ENCODE measurements around the gene EOLA2.
"Not testable (repeated sequence)": the region's sequence is repeated elsewhere in the genome, so short reads cannot be mapped to it uniquely, and the experiment has no call there.

EOLA2 gene

DNA sequence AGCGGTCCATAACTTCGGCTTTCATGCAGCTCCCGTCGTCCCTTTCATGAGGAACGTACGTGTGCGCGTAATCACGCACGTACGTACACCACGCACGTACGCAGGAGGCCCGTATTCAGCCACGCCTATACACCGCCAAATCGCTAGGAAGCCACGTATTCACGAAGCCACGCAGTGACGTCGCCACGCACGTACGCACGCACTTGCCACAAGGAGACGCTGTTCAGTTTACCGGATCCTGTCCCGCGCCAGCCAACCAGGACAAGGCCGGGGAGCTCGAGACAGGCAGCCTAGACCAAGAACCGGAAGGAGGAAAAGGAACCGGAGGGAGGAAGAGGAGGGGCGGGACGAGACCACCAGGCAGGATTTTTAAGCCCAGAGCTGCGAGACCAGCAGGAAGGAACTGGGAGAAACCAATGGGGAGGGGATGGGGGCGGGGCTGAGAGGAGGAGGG, at the start of gene EOLA2:
Gene EOLA2, minus strand, starts transcription at position 65 of the 454 bp plus-strand sequence. CDS start 4,617 bp downstream, outside the sequence.
- peak; percentile 77 to 83 for DNase-seq (ENCODE audit: low read depth in 2 of 2)

DNA sequence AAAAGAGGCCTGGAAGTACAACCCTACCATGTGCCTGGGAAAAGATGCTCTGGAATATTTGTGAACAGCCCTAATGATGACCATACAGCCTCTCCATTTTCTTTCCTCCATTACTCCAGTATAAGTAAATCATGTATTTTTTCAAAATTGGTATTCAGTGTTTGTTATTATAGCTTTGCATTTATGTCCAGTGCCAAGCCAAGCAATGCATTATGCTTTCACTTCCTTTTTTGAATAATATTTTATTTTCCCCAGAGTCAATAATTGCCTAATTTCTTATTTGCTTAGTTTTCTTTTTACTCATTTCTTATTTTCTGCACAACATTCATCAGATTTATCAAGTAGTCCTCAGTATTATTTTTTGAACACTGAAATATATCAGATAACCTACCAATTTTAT, 49.3 kb upstream of the EOLA2 start:
- DNase-seq (ENCODE audit: low read depth in 2 of 2), result no peak

DNA sequence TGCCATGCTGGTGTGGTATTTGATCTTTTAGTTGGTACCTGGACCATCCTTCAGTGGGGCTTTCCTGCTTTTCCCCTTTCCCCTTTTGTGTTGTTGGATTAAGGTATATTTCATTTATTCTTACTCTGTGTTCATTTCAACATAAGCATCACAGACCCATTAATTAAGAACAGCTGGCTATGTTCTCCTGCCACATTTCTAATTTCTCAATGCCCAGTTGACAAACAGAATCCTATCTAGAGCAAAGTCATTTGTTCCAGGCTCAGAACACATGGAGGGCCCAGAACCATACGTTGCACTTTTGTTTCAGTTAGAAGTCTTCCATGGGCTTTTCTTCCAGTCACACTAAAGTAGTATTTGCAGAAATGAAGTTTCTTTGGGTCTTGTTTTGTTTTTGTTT, 46.1 kb upstream of the EOLA2 start:
- DNase-seq (ENCODE audit: low read depth in 2 of 2), result no peak

DNA sequence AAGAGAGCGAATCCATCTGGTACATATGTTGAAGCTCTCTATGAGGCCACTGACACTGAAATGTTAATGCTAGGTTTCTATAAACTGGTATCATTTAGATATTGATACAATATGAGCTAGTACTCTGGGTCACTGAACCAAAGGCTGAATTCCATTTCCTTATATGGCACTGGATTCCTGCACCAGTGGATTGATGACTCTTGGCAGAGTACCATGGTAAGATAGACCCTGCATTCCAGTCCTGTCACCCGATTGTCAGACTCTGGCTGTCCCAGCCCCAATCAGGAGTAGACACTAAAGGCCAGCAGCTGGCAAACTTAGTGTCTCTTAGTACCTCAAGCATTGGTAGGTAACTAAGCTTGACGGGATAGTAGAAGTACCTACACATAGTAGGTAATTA, 44.0 kb upstream of the EOLA2 start:
- no peak for DNase-seq (ENCODE audit: low read depth in 2 of 2)

DNA sequence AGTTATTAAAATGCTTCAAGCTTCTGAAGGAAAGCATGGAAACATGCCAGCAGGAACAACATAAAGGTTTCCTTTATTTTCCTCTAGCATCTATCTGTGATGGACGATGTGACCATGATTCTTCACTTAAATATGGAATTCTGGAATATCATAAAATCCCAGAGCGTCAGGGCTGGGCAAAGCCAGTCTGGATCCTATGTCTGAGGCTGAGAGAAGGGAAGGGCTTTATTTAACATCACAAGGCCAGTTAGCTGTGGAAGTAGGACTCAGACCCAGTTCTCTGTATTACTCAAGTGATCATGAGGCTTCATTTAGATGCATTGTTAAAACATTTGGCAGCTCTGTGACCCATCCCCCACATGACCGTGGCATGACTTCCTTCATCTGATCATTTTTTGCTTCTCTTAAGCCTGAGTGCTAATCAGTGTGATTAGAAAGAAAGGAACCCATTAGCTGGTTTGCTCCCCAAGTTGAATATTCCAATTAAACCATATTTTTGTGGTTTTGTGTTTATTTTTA, 40.9 kb upstream of the EOLA2 start:
- no peak for DNase-seq (ENCODE audit: low read depth in 2 of 2)

DNA sequence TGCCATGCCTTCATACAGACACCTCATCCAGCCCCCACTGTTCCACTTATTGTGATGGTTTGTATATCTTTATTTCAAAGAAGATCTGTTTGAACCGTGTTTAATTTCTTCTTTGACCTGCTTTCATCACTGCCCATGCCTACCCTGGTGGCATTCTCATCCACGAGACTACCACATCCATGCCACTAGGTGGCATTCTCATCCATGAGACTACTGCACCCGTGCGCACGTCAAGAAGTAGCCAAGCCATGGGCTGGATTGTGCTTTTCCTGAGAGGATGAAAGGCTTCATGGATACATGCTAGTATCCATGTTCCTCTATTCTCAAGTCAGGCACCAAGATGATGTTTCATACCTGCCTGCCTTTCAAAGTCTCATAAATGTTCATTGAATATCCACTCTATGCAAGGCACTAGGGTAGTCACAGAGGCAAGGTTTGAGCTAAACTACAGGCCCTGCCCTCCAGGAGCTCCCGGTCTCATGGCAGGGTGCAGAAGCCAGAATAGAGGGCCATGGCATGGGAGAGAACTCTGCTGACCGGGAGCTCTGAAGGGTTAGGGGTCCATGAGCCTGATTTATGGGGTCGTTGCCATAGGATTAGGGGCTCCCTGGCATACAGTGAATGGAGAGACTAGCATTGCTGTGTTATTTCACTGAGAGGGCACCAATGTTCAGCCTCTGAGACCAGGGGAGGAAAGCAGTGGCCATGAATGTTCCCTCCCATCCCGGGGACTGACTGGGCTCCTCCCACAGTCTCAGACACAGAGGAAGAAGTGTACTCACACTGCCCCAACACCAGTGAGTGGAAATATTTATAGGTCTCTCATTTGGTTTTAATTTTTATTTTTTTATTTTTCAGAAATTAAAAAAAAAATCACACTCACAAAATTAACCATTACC, 24.8 kb upstream of the EOLA2 start:
- DNase-seq (ENCODE audit: low read depth in 2 of 2), result no peak

DNA sequence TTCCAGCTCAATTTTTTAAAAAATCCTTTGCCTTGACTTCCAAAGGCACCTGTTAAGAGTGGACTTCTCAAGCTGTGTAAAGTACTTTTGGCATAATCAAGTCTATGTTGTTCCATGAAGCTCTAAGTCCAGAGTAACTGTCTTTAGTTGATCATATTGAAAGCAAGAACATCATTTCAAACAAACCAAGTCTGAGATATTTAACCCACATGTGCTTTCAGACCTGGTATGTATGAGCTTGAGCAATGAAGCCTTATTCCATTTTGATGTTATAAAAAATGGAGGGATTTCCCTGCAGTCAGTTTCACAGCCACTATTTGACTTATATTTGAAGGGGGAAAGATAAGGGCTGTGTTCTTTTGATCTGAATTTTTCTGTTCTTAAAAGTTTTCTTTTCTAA, 23.7 kb upstream of the EOLA2 start:
- no peak for DNase-seq (ENCODE audit: low read depth in 2 of 2)

DNA sequence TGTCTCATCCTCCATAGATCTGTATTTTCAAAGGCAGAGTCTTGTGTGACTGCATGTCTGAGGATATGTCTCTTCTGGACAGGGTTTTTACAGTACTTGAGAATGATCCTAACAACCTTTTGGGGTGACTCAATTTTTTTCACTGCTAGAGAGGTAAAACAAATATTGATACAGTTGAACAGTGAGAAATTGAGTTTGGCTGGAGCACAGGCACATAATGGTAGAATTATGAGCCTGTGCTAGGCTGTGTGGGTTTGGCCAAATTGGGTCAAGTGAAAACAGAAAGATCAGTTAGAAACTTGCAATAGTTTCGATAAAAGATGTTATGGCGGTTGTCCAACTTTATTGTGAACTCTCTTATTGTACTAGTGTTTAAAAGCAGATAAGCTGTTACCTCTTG, 23.3 kb upstream of the EOLA2 start:
- DNase-seq (ENCODE audit: low read depth in 2 of 2), result no peak

DNA sequence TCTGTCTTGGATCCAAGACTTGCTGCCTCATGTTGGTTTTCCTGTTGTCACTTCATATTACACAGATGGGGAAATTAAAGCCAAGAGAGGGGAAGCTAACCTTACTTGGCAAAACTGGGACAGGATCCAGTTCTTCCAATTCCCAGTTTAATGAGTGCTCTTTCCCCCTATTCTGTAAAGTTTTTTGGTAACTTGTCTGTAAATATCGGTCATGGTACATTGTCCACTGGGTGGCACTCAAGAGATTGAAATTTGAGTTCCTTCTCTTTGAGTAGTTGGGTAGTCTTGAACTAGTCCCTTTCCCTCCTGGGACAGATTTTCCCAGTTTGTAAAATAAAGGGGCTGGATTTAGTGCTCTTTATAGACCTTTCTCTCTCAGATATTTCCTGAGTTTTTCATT, 12.4 kb upstream of the EOLA2 start:
- DNase-seq (ENCODE audit: low read depth in 2 of 2), result no peak

DNA sequence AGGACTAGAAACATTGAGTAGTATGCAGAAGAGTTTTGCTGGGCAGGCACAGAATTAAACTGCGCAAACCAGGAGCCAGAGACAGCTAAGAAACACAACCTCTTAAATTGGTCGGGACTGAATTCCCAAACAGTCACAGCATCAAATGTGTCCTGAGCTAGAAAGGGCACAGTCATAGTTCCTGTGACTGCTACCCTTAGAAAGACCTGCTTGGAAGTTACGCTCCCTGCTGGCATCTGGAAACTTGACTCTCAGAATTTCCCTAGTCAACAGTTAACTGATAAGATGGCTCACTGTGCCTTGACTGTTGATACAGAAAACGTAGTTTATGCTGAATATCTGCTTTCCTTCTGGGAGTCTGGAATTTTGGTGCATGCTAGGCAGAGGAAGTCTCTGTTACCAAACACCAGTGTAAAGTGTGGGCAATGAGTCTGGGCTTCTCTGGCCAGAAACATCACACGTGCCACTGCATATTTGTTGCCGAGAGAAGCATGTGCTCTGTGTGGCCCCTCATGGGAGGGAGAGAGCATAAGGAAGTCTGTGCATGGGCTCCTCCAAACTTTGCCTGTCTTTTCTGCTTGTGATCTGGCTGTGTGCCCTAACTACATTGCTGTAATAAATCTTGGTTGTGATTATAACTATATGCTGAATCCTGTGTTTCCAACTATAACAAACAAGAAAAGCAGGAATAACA, 11.6 kb upstream of the EOLA2 start:
- DNase-seq (ENCODE audit: low read depth in 2 of 2), result no peak

DNA sequence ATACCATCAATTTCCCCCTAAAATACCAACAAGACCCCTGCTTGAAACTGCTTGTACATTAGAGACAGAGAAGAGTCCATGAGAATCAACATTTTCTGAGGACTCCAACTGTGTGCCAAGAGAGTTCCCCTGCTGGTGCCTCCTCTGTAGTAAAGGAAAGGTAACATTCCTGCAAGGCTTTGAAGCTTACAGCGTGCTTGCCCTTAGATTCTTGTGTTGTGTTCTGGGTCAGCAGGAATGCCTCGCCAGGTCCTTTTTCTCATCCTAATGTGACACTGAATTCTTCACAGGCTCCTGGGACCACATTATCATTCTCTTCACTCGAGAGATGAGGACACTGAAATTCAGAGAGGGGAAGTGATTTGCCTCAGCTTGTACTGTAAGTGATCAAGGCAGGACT, 9.7 kb upstream of the EOLA2 start:
- no peak for DNase-seq (ENCODE audit: low read depth in 2 of 2)

DNA sequence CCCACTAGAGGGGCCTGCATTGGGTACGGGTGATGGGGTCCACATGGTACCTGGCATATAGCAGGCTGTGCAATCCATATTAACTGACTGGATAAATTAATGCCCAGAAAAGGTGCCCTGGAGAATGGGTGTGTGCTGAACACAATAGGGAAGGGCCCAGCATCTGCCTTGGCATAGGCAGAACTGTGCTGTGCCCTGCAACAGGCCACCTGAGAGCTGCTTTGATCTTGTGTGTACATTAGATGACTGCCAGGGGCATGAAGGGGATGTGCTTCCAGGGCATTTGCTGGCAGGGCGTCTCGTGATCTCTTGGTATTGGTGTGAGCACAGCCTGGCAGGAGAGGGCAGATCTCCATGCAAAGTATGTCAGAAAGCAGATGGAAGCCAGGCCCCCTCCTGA, 8.6 kb upstream of the EOLA2 start:
- DNase-seq (ENCODE audit: low read depth in 2 of 2), result not testable (repeated sequence)

DNA sequence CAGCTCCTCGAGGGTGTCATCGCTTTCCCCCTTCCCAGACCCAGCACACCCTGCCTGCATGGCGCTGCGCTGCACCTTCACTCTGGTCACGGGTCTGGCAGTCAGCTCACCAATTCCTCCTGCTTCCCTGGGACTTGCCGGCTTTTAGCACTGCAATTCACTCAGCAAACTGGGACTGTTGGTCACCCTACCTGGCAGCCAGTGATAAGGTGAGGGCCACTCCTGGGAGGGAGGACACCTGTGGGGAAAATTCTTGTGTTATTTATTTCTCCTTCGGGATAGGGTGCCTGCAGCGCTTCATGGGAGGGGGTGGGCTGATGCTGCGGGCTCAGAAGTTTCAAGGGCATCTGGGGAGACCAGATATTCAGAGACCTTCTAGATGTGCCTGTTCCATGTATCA, 7.5 kb upstream of the EOLA2 start:
- not testable (repeated sequence) for DNase-seq (ENCODE audit: low read depth in 2 of 2)

DNA sequence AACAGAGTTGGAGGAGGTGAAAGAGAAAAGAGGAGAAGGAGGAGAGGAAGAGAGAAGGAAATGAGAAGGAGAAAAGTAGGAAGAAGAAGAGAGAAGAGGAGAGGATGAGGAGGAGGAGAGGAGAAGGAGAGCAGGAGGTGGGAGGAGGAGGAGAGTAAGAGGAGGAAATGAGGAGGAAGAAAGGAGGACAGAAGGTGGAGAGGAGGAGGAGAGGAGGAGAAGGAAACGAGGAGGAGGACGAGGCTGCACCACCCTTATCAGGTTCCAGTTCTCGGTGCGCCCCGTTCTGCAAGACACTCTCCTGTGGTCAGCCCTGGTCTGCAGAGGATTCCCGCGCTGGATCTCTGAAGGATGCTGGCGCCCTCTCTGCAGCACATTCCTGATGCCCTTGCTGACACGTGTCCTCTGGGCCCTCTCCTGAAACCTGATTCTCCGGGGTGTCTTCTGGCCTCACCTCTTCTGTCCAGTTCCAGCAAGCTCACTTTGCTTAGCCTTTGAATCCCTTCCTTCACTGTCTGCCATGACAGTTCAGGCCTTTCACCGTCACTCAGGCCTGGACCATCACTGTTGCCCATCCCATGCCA, 6.9 kb upstream of the EOLA2 start:
- not testable (repeated sequence) for DNase-seq (ENCODE audit: low read depth in 2 of 2)

DNA sequence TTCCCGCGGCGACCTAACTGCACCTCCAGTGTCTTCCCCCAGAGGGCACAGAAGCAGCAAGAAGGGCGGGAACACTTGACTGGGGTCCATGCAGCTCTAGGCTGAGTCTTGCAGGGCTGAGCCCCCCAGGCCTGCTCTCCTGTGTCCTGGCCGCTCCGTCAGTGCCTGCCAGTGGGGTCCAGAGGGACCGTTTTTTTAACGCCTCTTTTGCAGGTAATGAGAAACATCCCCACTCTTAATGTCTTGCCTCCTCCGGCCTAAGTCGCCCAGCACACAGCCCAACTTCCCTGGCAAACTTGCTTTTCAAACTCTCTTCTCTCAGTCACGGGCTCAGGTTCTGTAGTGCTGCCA, 2.4 kb upstream of the EOLA2 start:
- DNase-seq (ENCODE audit: low read depth in 2 of 2), result not testable (repeated sequence)

DNA sequence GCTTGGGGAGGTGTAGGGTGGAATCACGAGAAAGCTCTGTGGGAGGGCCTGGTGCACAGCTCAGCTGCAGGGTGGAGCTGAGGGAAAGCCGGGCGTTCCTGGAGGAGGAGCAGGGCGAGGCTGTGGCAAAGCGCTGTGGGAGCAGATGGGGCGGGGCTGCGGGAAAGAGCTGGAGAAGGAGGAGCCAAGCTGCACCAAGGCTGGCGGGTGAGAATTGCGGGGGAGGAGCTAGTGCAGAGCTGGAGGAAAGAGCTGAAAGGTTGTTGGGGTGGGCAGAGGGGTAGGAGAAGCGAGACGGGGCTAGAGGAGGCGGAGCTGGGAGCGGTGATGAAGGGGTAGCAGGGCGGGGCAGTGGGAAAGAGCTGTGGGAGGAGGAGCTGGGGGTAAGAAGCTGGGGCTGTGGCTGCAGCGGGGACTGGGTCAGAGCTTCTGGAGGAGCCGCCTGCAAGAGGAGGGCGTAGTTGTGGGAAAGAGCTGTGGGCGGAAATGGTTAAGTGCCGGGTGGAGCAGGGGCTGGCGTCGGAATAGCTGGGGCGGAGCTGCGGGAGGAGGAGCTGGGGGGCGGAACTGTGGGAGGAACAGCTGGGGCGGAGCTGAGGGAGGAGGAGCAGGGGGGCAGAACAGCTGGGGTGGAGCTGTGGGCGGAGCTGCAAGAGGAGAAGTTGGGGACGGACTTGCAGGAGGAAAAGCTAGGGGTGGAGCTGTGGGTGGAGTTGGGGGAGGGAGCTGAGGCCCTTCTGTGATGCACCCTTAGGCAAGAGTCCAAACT, 1.8 kb upstream of the EOLA2 start:
- peak; percentile 80 to 91 for DNase-seq (ENCODE audit: low read depth in 2 of 2)

DNA sequence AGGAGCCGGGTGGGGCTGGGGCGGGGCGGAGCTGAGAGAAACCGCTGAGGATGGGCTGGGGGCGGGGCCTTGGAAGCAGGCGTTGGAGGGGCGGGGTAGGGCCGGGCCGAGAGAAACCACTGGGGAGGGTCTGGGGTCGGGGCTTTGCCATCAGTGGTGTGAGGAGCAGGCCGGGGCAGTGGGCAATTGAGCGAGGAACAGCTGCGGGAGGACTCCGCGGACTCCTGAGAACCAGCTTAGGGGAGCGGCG, 1.3 kb upstream of the EOLA2 start:
- DNase-seq (ENCODE audit: low read depth in 2 of 2), result no peak

DNA sequence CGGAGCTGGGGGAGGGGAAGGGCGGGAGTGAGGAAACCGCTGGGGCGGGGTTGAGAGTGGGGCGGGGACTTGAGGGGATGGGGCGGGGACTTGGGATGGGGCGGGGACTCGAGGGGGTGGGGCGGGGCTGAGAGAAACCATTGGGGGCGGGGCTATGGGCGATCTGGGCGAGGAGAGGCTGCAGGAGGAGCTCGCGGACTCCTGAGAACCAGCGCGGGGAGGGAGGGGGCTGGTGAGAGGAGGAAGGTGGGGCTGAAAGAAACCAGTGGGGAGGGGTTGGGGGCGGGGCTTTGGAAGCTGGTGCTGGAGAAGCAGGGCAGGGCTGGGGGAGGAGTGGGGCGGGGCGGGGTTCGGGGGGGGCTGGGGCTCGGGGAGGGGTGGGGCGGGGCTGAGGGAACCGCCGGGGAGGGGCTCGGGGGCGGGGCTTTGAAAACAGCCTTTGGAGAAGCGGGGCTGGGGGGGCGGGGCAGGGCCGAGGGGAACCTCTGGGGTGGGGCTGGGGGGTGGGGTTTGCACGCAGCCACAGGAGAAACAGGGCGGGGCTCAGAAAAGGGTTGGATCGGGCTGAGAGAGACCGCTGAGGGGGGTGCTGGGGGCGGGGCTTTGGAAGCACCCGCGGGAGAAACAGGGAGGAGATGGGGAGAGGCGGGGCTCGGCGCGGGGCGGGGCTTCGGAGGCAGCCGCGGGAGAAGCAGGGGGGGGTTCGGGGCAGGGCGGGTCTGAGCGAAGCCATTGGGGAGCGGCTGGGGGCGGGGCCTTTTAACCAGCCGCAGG, 777 bp upstream of the EOLA2 start:
- peak; percentile 81 to 84 for DNase-seq (ENCODE audit: low read depth in 2 of 2)

DNA sequence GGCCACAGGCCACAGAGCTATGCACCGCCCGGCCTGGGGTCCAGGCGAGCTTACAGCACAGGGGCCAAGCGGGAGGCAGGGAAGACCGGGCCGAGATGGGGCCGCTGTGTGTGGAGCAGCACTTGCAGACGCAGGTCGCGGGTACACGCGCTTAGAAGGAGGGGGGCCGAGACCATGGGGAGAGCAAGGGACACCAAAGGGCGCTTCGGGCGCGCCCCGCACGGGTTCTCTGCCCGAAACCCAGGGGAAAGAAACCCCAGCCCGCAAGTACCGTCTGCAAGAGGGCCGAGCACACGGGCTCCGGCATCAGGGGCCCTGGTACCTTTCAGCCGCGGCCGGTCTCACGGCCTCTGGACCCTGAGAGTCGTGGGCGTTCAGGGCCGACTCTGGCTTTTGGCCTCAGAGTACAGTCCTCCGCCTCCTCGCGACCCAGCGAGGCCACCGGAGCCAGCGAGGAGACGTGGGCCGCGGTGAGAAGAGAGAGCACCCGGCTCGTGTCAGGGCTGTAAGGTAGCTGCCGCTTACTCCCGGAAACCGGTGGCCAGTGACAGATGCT, 342 bp downstream of the EOLA2 start:
- no peak for DNase-seq (ENCODE audit: low read depth in 2 of 2)

DNA sequence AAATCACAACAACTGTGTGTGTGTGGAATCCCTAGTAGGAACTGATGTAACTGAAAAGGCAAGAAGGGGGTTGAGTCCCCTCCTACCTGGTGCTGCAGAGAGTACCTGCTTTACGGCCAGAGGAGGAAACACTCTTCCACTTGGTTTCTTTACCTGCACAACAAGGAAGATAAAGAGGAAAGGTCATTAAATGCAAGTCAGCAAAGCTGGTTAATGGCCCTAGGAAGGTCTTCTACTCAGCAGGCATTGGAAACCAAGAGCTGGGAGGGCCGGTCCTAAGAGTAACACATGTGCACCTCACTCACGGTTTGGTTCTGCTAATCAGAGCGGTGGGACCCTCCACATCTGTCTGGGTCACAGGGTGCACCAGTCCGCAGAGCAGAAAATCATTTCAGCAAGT, 963 bp downstream of the EOLA2 start:
- not testable (repeated sequence) for DNase-seq (ENCODE audit: low read depth in 2 of 2)

DNA sequence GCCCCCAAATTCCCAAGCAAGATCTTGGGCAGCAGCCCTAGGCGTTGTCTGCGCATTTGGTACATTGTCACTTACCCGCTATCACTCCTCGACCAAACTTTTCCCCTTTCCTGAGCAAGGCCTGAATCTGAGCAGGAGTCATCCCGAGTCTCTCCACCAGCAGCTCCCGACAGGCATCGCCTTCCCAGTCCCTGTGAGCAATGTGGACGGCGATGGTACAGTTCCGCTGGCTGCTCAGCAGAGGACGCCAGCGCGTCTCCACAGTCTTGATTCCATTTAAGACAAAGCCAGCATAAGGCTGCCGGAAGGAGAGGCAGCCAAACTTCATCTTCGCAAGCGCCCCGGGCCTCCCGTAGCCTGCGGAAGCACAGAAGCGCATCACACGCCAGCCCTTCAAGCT, 4.7 kb downstream of the EOLA2 start:
- not testable (repeated sequence) for DNase-seq (ENCODE audit: low read depth in 2 of 2)

Data from stimulated activated CD4-positive, alpha-beta T cell treated with anti-CD3 and anti-CD28 coated beads, Interleukin-4, amount 100 ng/mL, for 48 hours (primary cell).